HUES48 (cell line): ENCODE measurements around the gene BEGAIN.
"Not testable (repeated sequence)": the region's sequence is repeated elsewhere in the genome, so short reads cannot be mapped to it uniquely, and the experiment has no call there.

Experiments used
- H3K27ac ChIP-seq: one replicate; pipeline ENCODE4 v1.7.0; 2013; ENCODE audit warnings: low read depth, low read length, inconsistent platforms
- H3K27me3 ChIP-seq: 2 replicates; pipeline ENCODE4 v1.6.1; 2013; ENCODE audit warnings: mild to moderate bottlenecking, low read length; ENCODE audit not compliant: control insufficient read depth, insufficient read depth
- H3K36me3 ChIP-seq: 2 replicates; pipeline ENCODE4 v1.6.1; 2013; ENCODE audit warnings: low read length; ENCODE audit not compliant: control insufficient read depth, insufficient read depth
- H3K4me1 ChIP-seq: 2 replicates; pipeline ENCODE4 v1.6.1; 2013; ENCODE audit warnings: mild to moderate bottlenecking, low read length; ENCODE audit not compliant: control insufficient read depth, insufficient read depth
- H3K4me3 ChIP-seq: 2 replicates; pipeline ENCODE4 v1.5.1; 2013; ENCODE audit warnings: mild to moderate bottlenecking, low read depth, low read length
- H3K9ac ChIP-seq: 2 replicates; pipeline ENCODE4 v1.6.1; 2013; ENCODE audit warnings: mild to moderate bottlenecking, low read depth, low read length, moderate library complexity
- H3K9me3 ChIP-seq: 2 replicates; pipeline ENCODE4 v1.6.1; 2013; ENCODE audit warnings: low read length; ENCODE audit not compliant: control insufficient read depth, insufficient read depth

The BEGAIN gene

DNA sequence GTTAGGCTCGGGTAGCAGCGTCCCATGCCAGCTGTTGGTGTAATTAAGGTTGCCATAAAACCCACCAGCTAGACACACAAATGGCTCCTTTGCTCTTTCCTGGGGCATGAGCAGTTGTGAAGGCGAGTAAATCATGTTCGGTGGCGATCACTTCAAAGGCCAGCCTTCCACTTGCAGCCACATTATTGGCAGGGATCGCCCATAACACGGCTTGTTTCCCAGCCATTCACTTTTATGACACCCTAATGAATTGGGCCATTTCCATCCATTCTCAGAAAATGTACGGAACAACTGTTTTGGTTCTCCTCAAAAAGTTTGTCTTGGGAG, 63.4 kb downstream of the BEGAIN start:
- Histone ChIP-seq H3K36me3 (no peaks in the 10 kb centered on the region), H3K4me3 (no peak overlapping the region), H3K27ac (no peak overlapping the region), H3K9ac (no peak overlapping the region), H3K27me3 (no peaks in the 10 kb centered on the region), H3K4me1 (no peaks in the 10 kb centered on the region), H3K9me3 (no peaks in the 10 kb centered on the region)

GRCh38 chr14:100523131-100523842, 63.9 kb downstream of the BEGAIN start:
- Histone ChIP-seq H3K27ac (no peak overlapping the region), H3K27me3 (no peaks in the 10 kb centered on the region), H3K9ac (no peak overlapping the region), H3K9me3 (no peaks in the 10 kb centered on the region), H3K36me3 (no peaks in the 10 kb centered on the region), H3K4me1 (no peaks in the 10 kb centered on the region), H3K4me3 (no peak overlapping the region)

- H3K27ac ChIP-seq = no peak overlapping the region
- no peak overlapping the region for H3K9ac ChIP-seq
- H3K9me3 ChIP-seq = no peaks in the 10 kb centered on the region
- H3K27me3 ChIP-seq = no peaks in the 10 kb centered on the region
- H3K4me3 ChIP-seq = no peak overlapping the region
- H3K4me1 ChIP-seq = no peaks in the 10 kb centered on the region
- H3K36me3 ChIP-seq = no peaks in the 10 kb centered on the region
Measured at GRCh38 chr14:100522616-100523099, 64.6 kb downstream of the BEGAIN start.

GRCh38 chr14:100506053-100506452, 81.2 kb downstream of the BEGAIN start:
- H3K4me1 ChIP-seq, H3K9me3 ChIP-seq: not testable (repeated sequence)

DNA sequence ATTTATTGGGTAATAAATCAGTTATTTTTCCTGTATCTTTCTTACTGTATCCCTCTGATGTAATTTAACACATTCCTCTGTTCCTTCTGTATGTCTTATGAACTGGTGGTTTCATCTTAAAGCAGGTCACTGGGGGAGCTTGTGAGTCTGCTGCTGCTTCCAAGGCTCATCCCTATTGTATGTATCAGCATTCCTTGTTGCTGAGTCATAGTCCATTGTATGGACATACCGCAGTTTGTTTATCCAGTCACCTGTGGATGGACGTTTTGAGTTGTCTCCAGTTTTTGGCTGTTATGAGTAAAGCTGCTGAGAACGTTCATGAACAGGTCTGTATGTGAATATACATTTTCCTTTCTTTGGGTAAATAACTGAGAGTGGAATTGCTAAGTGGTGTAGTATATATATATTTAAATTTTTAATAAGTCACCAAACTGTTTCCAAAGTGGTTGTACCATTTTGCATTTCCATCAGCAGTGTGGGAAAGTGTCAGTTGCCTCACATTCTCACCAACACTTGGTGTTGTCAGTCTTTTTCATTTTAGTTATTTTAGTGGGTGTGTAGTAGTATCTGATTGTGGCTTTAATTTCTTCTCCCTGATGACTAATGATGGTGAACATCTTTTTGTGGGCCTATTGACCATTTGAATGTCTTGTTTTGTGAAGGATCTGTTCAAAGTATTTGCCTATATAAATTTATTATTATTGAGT, 82.7 kb downstream of the BEGAIN start:
- no peak overlapping the region for H3K27ac ChIP-seq
- no peaks in the 10 kb centered on the region for H3K27me3 ChIP-seq
- no peak overlapping the region for H3K4me3 ChIP-seq
- no peaks in the 10 kb centered on the region for H3K4me1 ChIP-seq
- H3K9me3 ChIP-seq = peaks cover 4% of the 10 kb centered on the region; the same call in 1 of the 2 replicates
- no peak overlapping the region for H3K9ac ChIP-seq
- H3K36me3 ChIP-seq = no peaks in the 10 kb centered on the region

More at GRCh38 chr14:100506053-100506452, 81.2 kb downstream of the BEGAIN start:
- not testable (repeated sequence) for H3K9ac ChIP-seq, H3K36me3 ChIP-seq, H3K4me3 ChIP-seq, H3K27ac ChIP-seq, H3K27me3 ChIP-seq

- Histone ChIP-seq H3K9ac (no peak overlapping the region), H3K4me3 (no peak overlapping the region), H3K27me3 (no peaks in the 10 kb centered on the region), H3K27ac (no peak overlapping the region), H3K9me3 (peaks cover 4% of the 10 kb centered on the region; the same call in 1 of the 2 replicates), H3K4me1 (no peaks in the 10 kb centered on the region), H3K36me3 (no peaks in the 10 kb centered on the region)
Measured at GRCh38 chr14:100503251-100503650, 84.0 kb downstream of the BEGAIN start.

DNA sequence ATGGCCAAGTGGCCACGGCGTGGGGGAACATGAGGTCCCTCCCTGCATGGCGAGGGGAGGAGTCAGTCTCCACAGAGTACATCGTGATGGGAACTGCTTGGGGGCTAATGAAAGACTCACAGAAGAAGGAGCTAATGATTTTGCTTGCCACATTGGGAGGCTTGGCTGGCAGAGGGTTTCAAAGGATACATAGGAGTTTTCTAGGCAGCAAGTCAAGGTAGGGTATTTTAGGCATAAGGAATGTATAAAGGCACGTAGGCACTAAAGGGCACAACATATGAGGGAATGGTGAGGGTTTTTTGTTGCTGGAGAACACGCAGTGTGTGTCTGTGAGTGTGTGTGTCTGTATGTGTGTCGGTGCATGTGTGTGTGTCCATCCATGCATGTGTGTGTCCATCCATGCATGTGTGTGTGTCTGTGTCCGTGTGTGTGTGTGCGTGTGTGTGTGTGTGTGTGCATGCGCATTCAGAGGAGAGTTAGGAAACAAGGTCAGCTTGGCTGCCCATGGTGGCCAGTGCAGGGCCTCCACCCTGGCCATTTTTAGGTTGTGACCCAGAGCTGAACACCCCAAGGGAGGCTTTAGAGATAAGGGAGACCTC, 84.5 kb downstream of the BEGAIN start:
- H3K36me3 ChIP-seq = no peaks in the 10 kb centered on the region
- H3K4me3 ChIP-seq = no peak overlapping the region

GRCh38 chr14:100500128-100500527, 87.1 kb downstream of the BEGAIN start:
- Histone ChIP-seq H3K27me3 (no peaks in the 10 kb centered on the region), H3K36me3 (no peaks in the 10 kb centered on the region), H3K9ac (no peak overlapping the region), H3K4me3 (no peak overlapping the region), H3K4me1 (no peaks in the 10 kb centered on the region), H3K9me3 (peaks cover 2% of the 10 kb centered on the region; the same call in 1 of the 2 replicates), H3K27ac (no peak overlapping the region)

More for the DNA sequence above, 84.5 kb downstream of the BEGAIN start:
- Histone ChIP-seq H3K9me3 (peaks cover 4% of the 10 kb centered on the region; the same call in 1 of the 2 replicates), H3K27ac (no peak overlapping the region), H3K4me1 (no peaks in the 10 kb centered on the region), H3K9ac (no peak overlapping the region), H3K27me3 (no peaks in the 10 kb centered on the region)

GRCh38 chr14:100498068-100498467, 89.1 kb downstream of the BEGAIN start:
- Histone ChIP-seq H3K27ac (no peak overlapping the region), H3K9me3 (no peaks in the 10 kb centered on the region), H3K9ac (no peak overlapping the region), H3K27me3 (no peaks in the 10 kb centered on the region), H3K4me3 (no peak overlapping the region), H3K4me1 (no peaks in the 10 kb centered on the region), H3K36me3 (no peaks in the 10 kb centered on the region)

DNA sequence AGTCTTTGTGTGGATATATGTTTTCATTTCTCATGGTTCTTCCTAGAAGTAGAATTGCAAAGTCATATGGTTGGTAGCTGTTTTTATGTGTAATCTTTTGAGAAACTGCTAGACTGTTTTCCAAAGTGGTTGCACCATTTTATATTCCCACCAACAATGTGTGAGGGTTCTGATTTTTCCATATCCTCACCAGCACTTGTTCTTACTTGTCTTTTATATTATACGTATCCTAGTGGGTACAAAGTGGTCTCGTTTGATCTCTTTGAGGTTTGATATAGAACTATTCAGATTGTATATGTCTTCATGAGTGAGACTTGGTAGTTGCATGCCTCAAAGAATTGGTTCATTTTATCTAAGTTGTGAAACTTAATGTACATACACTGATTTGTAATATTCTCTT, 91.3 kb downstream of the BEGAIN start:
- H3K9me3 ChIP-seq = no peaks in the 10 kb centered on the region
- H3K27ac ChIP-seq = no peak overlapping the region
- no peak overlapping the region for H3K4me3 ChIP-seq
- H3K27me3 ChIP-seq = no peaks in the 10 kb centered on the region
- no peak overlapping the region for H3K9ac ChIP-seq
- H3K4me1 ChIP-seq = no peaks in the 10 kb centered on the region
- H3K36me3 ChIP-seq = no peaks in the 10 kb centered on the region

DNA sequence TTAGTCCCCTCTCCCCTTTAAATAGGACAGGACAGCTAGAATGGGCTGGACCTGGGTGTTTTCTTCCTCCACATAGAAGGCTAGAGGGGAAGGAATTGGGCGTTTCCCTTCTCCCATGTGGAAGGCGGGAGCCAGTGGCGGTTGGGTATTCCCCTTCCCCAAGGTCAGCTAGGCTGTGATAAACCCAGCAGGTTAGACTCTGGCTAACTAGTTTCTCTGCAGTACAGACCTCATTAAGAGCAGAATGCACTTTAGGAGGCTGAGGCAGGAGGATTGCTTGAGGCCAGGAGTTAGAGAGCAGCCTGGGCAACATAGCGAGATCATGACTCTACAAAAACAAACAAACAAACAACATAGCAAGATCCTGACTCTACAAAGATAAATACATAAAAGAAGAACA, 92.6 kb downstream of the BEGAIN start:
- no peaks in the 10 kb centered on the region for H3K9me3 ChIP-seq
- H3K27ac ChIP-seq = no peak overlapping the region
- H3K9ac ChIP-seq = no peak overlapping the region
- no peaks in the 10 kb centered on the region for H3K27me3 ChIP-seq
- no peak overlapping the region for H3K4me3 ChIP-seq
- no peaks in the 10 kb centered on the region for H3K36me3 ChIP-seq
- no peaks in the 10 kb centered on the region for H3K4me1 ChIP-seq
